ENCODE data around the gene IER2. TPM values are rescaled to one million over a fixed set of nuclear protein-coding genes. Genes with fewer than 3 reads are reported as not detected.

The IER2 gene
- 20.8 and 21.8 TPM in 2 replicates for total RNA-seq
- 28.1 TPM for polyA plus RNA-seq (2012)

GRCh38 chr19:13150187-13150930 lies at the start of gene IER2, which contains the start of gene STX10:
Gene IER2 (plus strand): TSS chr19:13150411. CDS start chr19:13153187, 2,776 bp downstream.
Gene STX10 (minus strand): TSS chr19:13150375. CDS start chr19:13150173, 202 bp downstream.
- peak; percentile 96 for DNase-seq (ENCODE audit: low read depth)

GRCh38 chr19:13100841-13101589 lies 49.2 kb upstream of the IER2 start:
- no peak for DNase-seq (ENCODE audit: low read depth)

GRCh38 chr19:13101590-13102415 lies 48.4 kb upstream of the IER2 start:
- no peak for DNase-seq (ENCODE audit: low read depth)

GRCh38 chr19:13102416-13102665 lies 47.9 kb upstream of the IER2 start:
- no peak for DNase-seq (ENCODE audit: low read depth)

- no peak for DNase-seq (ENCODE audit: low read depth)
These were observed 47.3 kb upstream of the IER2 start, which contains the start of gene LYL1 for GRCh38 chr19:13102666-13103580. Gene LYL1 (minus strand): TSS chr19:13102858. CDS start chr19:13101171, 1,687 bp downstream.

- DNase-seq (ENCODE audit: low read depth), result no peak
These were observed 46.4 kb upstream of the IER2 start for GRCh38 chr19:13103581-13104359.

GRCh38 chr19:13104360-13104847 lies 45.8 kb upstream of the IER2 start:
- no peak for DNase-seq (ENCODE audit: low read depth)

GRCh38 chr19:13104848-13105711 lies 45.1 kb upstream of the IER2 start:
- no peak for DNase-seq (ENCODE audit: low read depth)

GRCh38 chr19:13109361-13110098 lies 40.7 kb upstream of the IER2 start:
- DNase-seq (ENCODE audit: low read depth), result no peak

GRCh38 chr19:13110099-13110610 lies 40.1 kb upstream of the IER2 start:
- DNase-seq (ENCODE audit: low read depth), result no peak

GRCh38 chr19:13112555-13112954 lies 37.7 kb upstream of the IER2 start:
- DNase-seq (ENCODE audit: low read depth), result no peak

GRCh38 chr19:13115936-13116281 lies 34.3 kb upstream of the IER2 start:
- DNase-seq (ENCODE audit: low read depth), result no peak

GRCh38 chr19:13116282-13117175 lies 33.7 kb upstream of the IER2 start, which contains the start of gene TRMT1:
Gene TRMT1 (minus strand): TSS chr19:13116740. CDS start chr19:13116399, 341 bp downstream.
- peak; percentile 96 for DNase-seq (ENCODE audit: low read depth)

- no peak for DNase-seq (ENCODE audit: low read depth)
These were observed 32.9 kb upstream of the IER2 start for GRCh38 chr19:13117176-13117771.

GRCh38 chr19:13117772-13118423 lies 32.3 kb upstream of the IER2 start, which contains the start of gene NACC1:
Gene NACC1 (plus strand): TSS chr19:13118264. CDS start chr19:13135208, 16,944 bp downstream.
- DNase-seq (ENCODE audit: low read depth), result peak; percentile 87

All from myocyte (in vitro differentiated cells).